Naive thymus-derived CD8-positive, alpha-beta T cell (primary cell): ENCODE results near the gene DNAJB12. TPM values are rescaled to one million over a fixed set of nuclear protein-coding genes. Genes with fewer than 3 reads are reported as not detected.
"Not testable (repeated sequence)": the region's sequence is repeated elsewhere in the genome, so short reads cannot be mapped to it uniquely, and the experiment has no call there.

Experiments used
- ATAC-seq, 2 donors: fragments of 150-1000 bp; cut with Tn5 transposase in 1 of 2; sonication (Bioruptor Pico), chemical (Tn5 transposase) in 1 of 2; 1 replicate in 1 of 2; 2 replicates in 1 of 2; pipeline ENCODE4 v1.10.0; 2021; ENCODE audit warnings: mild to moderate bottlenecking in 2 of 2, moderate library complexity in 2 of 2
- POLR2A ChIA-PET: fragments of 350-600 bp; sonication (Branson Sonifier 250); formaldehyde crosslinking; loops from one replicate; lab custom pipeline; 2021; ENCODE audit warnings: antibody characterized with exemption; lab: Charles Lee
- DNase-seq, 10 donors: peaks; one replicate each; pipeline versions ENCODE4 v3.0.0 to v3.0.0-alpha.2; 2020 to 2022
- H3K27ac Mint-ChIP-seq, 10 donors: one replicate each; pipeline ENCODE4 v1.8.0; 2020 to 2022; ENCODE audit warnings: mild to moderate bottlenecking in 10 of 10, mixed read lengths in 10 of 10, moderate library complexity in 4 of 10, inconsistent platforms in 1 of 10
- H3K27me3 Mint-ChIP-seq, 5 donors: one replicate each; pipeline ENCODE4 v1.8.0; 2021 to 2022; ENCODE audit warnings: mixed read lengths in 5 of 5
- H3K36me3 Mint-ChIP-seq, 3 donors: one replicate each; pipeline ENCODE4 v1.8.0; 2020 to 2022; ENCODE audit warnings: mixed read lengths in 3 of 3, mild to moderate bottlenecking in 2 of 3, inconsistent platforms in 1 of 3
- H3K4me1 Mint-ChIP-seq, 4 donors: one replicate each; pipeline ENCODE4 v1.8.0; 2021 to 2022; ENCODE audit warnings: mixed read lengths in 4 of 4
- H3K4me3 Mint-ChIP-seq, 10 donors: one replicate each; pipeline ENCODE4 v1.8.0; 2020 to 2022; ENCODE audit warnings: mild to moderate bottlenecking in 10 of 10, mixed read lengths in 10 of 10, moderate library complexity in 6 of 10, inconsistent platforms in 1 of 10
- H3K9me3 Mint-ChIP-seq, 9 donors: one replicate each; pipeline ENCODE4 v1.8.0; 2020 to 2022; ENCODE audit warnings: mixed read lengths in 9 of 9, mild to moderate bottlenecking in 3 of 9, inconsistent platforms in 1 of 9, moderate library complexity in 1 of 9
- polyA plus RNA-seq, 3 donors: library from polyadenylated mRNA; unstranded; fragments of 300-500 nt; fragmentation: Illumina TruSeq; gene quantifications; one replicate each; pipeline ENCODE4 v1.2.3, GENCODE V29; 2021
- total RNA-seq, 8 experiments: library from RNA in 2 of 8; stranded (reverse) in 2 of 8; gene quantifications; one replicate each; pipeline ENCODE4 v1.2.3 and lab custom pipeline; 2021 to 2026

Gene DNAJB12
- total and polyA plus RNA-seq, 5 experiments from 2014 or later: 13.1 to 27.9 (median 25.0) TPM

DNA sequence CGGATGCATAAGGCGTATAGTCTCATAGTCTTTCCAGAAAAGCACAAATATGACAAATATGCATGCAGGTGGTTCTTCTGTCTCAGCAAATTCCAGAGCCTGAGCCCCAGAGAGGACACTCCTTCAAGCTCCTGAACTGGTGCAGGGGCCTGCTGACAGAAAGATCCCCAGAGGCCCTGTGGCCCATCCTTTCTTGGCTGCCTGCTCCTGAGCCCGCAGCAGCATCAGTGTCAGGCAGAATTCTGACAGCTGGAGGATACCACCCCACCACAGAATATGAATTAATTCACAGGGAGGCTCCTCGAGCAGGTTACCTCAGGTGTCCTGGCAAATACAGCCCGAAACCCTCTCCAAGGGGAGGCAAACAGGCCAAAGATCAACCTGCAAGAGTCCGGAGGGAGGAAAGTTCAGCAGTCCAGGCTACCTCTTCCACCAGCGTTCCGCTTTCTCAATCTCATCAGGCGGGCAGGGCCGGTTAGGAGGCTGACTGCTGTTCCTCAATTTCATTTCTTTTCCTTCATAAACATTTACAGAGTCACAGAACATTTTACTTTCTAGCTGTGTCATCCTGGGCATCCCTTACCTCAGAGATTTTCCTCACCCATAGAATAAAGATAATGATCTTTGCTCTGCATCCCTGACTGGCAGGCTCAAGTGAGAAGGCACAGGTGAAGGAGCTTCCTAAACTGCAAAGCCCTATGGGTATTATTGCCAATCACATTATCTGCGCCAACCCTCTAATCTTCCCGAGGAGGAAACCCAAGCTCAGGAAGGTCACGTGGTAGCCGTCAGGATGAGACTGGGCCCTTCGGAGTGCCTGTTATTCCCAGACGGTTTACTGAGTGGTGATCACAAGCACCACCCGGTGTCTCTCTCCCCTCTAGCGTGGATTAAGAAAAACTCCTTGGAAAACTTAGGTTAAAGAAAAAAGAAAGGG, 1.4 kb downstream of the DNAJB12 start:
- POLR2A ChIA-PET: interaction anchor here (1.2 to 3.1 kb wide), 3 partner anchors 9 to 502 kb away, joined by 3 to 17 read pairs (median 4); partner anchors contain the start of gene PSAP
- DNase-seq (no peak), ATAC-seq (no peak)
- peak overlapping the region; percentile 60 to 99 (median 96) for H3K27ac Mint-ChIP-seq
- no peaks in the 10 kb centered on the region for H3K9me3 Mint-ChIP-seq
- peaks cover 0 to 3% (median 0%) of the 10 kb centered on the region in 5 donors for H3K27me3 Mint-ChIP-seq
- H3K36me3 Mint-ChIP-seq: peaks cover 0 to 40% (median 19%) of the 10 kb centered on the region in 3 donors
- peaks cover 40 to 61% (median 54%) of the 10 kb centered on the region in 4 donors for H3K4me1 Mint-ChIP-seq
- H3K4me3 Mint-ChIP-seq: peak overlapping the region; percentile 96 to 99 (median 98)

DNA sequence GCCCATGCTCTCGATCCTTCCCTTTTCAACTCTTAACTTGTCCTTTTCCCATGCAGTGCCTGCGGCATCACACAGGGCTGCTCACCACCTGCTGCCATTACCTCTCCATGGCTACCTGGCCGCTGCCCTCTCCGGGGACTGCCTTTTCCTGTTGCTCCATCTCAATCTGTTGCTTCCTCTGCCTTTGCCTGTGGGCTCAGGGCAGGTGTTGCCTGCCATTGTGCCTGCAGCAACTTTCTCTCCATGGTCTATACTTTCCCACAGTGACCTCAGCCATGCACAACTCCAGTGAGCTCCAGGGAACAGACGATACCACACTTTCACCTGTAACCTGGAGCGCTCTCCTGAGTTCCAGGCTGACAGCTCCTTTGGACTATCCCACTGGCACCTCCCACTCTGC, 3.2 kb downstream of the DNAJB12 start:
- DNase-seq: no peak
- POLR2A ChIA-PET: interaction anchor here (0.6 to 1.2 kb wide), 2 partner anchors 10 to 82 kb away, joined by 3 to 5 read pairs; no protein-coding TSS in a partner anchor
- Mint-ChIP-seq H3K4me3 (peak overlapping the region in 4 of 10 donors; percentile 21 to 52 (median 32)), H3K4me1 (peaks cover 40 to 63% (median 55%) of the 10 kb centered on the region in 4 donors), H3K9me3 (no peaks in the 10 kb centered on the region), H3K27ac (peak overlapping the region in 3 of 10 donors; percentile 38 to 89 (median 57)), H3K36me3 (peaks cover 0 to 40% (median 19%) of the 10 kb centered on the region in 3 donors), H3K27me3 (peaks cover 0 to 3% (median 0%) of the 10 kb centered on the region in 5 donors)
- no peak for ATAC-seq

DNA sequence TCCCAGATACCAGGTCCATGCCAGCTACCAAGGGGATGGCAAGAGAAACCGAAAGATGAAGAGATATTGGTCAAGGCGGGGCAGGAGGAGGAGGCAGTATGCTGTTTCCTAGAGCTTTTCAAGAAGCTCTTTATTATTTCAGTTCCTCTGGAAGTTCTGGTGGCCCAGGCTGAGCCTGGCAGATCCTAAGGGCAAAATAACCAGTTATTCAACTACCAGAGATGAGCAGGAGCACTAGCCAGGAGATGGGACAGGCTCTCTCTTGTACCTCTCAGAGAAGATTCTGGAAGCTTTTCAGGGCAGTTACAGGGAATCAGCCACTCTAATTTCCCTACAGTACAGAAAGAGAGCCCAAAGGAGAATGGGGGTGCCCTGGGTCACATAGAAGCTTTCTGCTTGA, 5.3 kb downstream of the DNAJB12 start:
- H3K27me3 Mint-ChIP-seq: peaks cover 0 to under 1% (median 0%) of the 10 kb centered on the region in 5 donors
- H3K27ac Mint-ChIP-seq: no peak overlapping the region
- POLR2A ChIA-PET: interaction anchor here (1.0 to 1.1 kb wide), 2 partner anchors 17 to 95 kb away, joined by 3 to 4 read pairs; no protein-coding TSS in a partner anchor
- peaks cover 30 to 64% (median 53%) of the 10 kb centered on the region in 4 donors for H3K4me1 Mint-ChIP-seq
- DNase-seq (no peak), ATAC-seq (no peak)
- H3K36me3 Mint-ChIP-seq: peaks cover 0 to 38% (median 19%) of the 10 kb centered on the region in 3 donors
- H3K9me3 Mint-ChIP-seq: no peaks in the 10 kb centered on the region
- H3K4me3 Mint-ChIP-seq: peak overlapping the region in 1 of 10 donors; percentile 48

DNA sequence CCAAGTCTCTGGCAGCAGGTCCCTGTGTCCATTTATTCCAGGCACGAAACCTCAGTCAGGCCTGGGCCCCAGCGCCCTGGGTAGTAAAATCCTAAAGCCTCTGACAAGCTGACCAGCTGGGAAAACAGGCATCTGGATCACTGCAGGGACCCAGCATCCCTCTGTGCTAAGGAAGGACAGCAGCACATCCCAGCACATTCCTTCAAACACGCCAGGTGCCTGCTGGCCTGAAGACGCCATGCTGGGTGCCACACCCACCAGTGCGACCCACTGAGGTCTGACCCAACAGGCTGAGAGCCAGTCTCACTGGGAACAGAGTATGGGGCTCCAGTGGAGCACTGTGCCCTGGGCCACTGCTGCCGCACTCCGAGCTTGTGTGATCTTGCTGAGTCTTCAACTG, 6.4 kb downstream of the DNAJB12 start:
- Mint-ChIP-seq H3K27me3 (no peaks in the 10 kb centered on the region), H3K9me3 (no peaks in the 10 kb centered on the region), H3K4me1 (peaks cover 29 to 60% (median 49%) of the 10 kb centered on the region in 4 donors), H3K27ac (peak overlapping the region in 1 of 10 donors; percentile 6), H3K4me3 (peak overlapping the region in 1 of 10 donors; percentile 20), H3K36me3 (peaks cover 0 to 46% (median 19%) of the 10 kb centered on the region in 3 donors)
- POLR2A ChIA-PET: interaction anchor here (1.1 kb wide), 1 partner anchor 16 kb away, joined by 4 read pairs; no protein-coding TSS in a partner anchor
- DNase-seq (no peak), ATAC-seq (no peak)

DNA sequence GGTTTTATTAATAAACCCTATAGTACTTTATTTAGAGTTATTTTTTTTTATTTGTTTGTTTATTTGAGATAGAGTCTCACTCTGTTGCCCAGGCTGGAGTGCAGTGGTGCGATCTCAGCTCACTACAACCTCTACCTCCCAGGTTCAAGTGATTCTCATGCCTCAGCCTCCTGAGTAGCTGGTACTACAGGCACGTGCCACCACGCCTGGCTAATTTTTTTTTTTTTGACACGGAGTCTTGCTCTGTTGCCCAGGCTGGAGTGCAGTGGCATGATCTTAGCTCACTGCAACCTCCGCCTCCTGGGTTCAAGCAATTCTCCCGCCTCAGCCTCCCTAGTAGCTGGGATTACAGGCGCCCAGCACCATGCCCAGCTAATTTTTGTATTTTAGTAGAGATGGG, 8.6 kb downstream of the DNAJB12 start:
- not testable (repeated sequence) for H3K27me3 Mint-ChIP-seq, H3K27ac Mint-ChIP-seq, H3K4me3 Mint-ChIP-seq, H3K9me3 Mint-ChIP-seq, ATAC-seq
- Mint-ChIP-seq H3K4me1 (peaks cover 13 to 41% (median 29%) of the 10 kb centered on the region in 4 donors), H3K36me3 (peaks cover 0 to 47% (median 13%) of the 10 kb centered on the region in 3 donors)
- peak in 1 of 10 donors; percentile 44 for DNase-seq
- POLR2A ChIA-PET: interaction anchor here (0.6 to 5.3 kb wide), 4 partner anchors 8 to 297 kb away, joined by 3 to 17 read pairs (median 4); partner anchors contain the start of gene DNAJB12

DNA sequence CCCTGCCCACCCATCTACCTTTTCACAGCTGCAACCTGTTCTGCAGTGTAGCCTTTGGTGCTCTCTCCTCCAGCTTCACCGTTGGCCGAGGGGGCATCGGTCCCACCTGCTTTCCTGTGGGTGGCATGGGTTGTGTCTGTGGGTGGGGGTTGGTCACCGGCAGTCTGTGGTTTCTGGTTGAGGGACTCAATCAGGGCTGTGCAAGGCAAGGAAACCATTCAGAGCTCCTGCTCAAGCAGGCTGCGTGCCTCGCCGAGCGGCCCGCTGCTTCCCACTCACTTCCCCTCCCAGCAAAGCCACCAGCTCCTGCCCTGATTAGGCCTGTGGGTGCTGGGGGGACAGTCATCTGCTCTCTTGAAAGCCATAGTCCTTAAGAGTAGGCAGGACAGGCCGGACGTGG, 9.8 kb downstream of the DNAJB12 start:
- POLR2A ChIA-PET: interaction anchor here (0.5 to 5.3 kb wide), 2 partner anchors 9 to 751 kb away, joined by 4 to 17 read pairs; partner anchors contain the start of gene DNAJB12
- Mint-ChIP-seq H3K4me3 (no peak overlapping the region), H3K36me3 (peaks cover 0 to 49% (median 14%) of the 10 kb centered on the region in 3 donors), H3K27me3 (no peaks in the 10 kb centered on the region), H3K27ac (peak overlapping the region in 6 of 10 donors; percentile 25 to 75 (median 58)), H3K4me1 (peaks cover 13 to 40% (median 31%) of the 10 kb centered on the region in 4 donors), H3K9me3 (no peaks in the 10 kb centered on the region)
- peak in 1 of 2 donors; percentile 32 for ATAC-seq
- DNase-seq: peak in 1 of 10 donors; percentile 50

DNA sequence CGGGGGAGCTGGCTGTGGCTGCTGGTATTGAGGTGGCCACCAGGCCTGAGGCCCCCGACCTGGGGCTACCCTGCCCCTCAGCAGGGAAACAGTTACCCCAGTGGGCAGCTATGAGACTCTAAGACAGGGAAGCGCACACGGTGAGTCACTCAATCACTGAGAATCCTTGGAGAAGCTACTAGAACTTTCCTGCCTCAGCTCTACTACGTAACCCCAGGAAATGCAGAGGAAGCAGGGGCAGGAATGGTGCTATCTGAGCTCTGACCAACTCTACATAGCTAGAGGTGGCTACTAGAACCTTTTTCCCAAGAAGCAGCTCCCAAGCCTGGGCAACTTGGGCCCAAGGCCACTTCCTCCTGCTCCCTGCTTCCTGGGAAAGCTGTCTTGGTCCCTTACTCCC, 11.8 kb downstream of the DNAJB12 start:
- H3K27ac Mint-ChIP-seq: peak overlapping the region in 5 of 10 donors; percentile 11 to 63 (median 34)
- no peaks in the 10 kb centered on the region for H3K9me3 Mint-ChIP-seq
- no peak for ATAC-seq
- H3K4me3 Mint-ChIP-seq: no peak overlapping the region
- peaks cover 2 to 28% (median 21%) of the 10 kb centered on the region in 4 donors for H3K4me1 Mint-ChIP-seq
- POLR2A ChIA-PET: interaction anchor here (1.0 to 5.3 kb wide), 5 partner anchors 11 to 280 kb away, joined by 3 to 17 read pairs (median 4); partner anchors contain the start of genes DDIT4 and DNAJB12
- no peak for DNase-seq
- peaks cover 0 to 43% (median 6%) of the 10 kb centered on the region in 3 donors for H3K36me3 Mint-ChIP-seq
- no peaks in the 10 kb centered on the region for H3K27me3 Mint-ChIP-seq

DNA sequence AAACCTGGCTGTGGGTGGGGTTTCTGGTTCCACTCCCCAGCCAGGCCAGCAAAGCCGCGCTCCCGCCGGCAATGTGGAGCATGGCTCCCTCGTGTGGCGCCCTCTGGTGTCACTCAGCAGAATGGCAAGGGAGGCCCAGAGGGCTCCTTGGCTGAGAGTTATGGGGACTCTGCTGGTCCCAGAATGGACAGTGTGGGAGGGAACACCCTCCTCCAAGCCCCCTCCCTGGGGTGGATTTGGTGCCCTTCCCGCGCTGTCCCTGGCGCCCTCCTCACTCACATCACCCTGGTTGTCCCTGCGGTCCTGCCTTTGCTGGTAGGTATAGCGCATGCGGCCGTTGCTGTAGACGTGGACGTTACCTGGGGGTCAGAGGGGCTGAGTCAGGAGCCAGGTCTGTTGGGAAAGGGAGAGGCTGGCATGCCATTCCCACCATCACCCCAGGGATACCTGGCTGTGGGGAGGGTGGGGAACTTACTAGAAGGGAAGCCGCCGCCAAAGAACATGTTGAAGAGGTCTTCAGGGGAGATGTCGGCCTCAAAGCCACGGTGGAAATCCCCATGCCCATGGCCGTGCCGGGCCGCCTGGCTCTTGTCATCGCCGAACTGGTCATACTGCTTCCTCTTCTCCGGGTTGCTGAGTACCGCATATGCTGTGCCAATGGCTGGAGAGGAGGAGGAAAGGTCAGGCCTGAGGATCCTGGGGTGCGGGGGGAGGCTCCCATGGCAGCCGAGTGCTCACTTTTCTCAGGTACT, 14.0 kb downstream of the DNAJB12 start:
- Mint-ChIP-seq H3K9me3 (no peaks in the 10 kb centered on the region), H3K36me3 (peaks cover 0 to 50% (median 10%) of the 10 kb centered on the region in 3 donors), H3K27me3 (no peaks in the 10 kb centered on the region), H3K4me1 (peaks cover 9 to 45% (median 39%) of the 10 kb centered on the region in 4 donors), H3K4me3 (no peak overlapping the region), H3K27ac (peak overlapping the region in 6 of 10 donors; percentile 39 to 83 (median 52))
- DNase-seq (peak; percentile 56 to 87 (median 76)), ATAC-seq (peak; percentile 52 to 60)
- POLR2A ChIA-PET: interaction anchor here (0.6 to 2.0 kb wide), 3 partner anchors 68 to 270 kb away, joined by 3 to 5 read pairs (median 3); partner anchors contain the start of gene DDIT4

DNA sequence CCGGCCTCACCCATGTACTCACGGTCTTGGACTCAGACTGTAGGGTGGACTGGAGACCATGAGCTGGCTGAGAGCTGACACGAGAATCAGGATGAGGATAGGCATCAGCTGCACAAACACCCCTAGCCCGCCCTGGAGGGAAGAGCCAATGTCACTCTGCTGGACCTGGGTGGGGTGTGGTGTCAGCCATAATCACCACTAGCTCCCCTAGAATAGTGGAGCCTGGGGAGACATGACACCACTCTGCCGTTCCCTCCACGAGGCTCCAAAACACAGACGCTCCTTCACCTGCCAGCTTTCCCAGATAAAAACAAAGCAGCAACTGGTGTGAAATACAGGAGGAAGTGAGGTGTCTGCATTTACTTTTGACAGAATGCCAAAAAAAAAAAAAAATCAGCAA, 16.5 kb downstream of the DNAJB12 start:
- Mint-ChIP-seq H3K27ac (peak overlapping the region in 4 of 10 donors; percentile 8 to 74 (median 42)), H3K4me3 (no peak overlapping the region), H3K36me3 (peaks cover 0 to 40% (median 10%) of the 10 kb centered on the region in 3 donors), H3K4me1 (peaks cover 22 to 54% (median 51%) of the 10 kb centered on the region in 4 donors), H3K27me3 (no peaks in the 10 kb centered on the region), H3K9me3 (no peaks in the 10 kb centered on the region)
- DNase-seq: no peak
- no peak for ATAC-seq
- POLR2A ChIA-PET: interaction anchor here (0.7 to 2.0 kb wide), 4 partner anchors 64 to 265 kb away, joined by 3 to 19 read pairs (median 4); partner anchors contain the start of gene DDIT4

DNA sequence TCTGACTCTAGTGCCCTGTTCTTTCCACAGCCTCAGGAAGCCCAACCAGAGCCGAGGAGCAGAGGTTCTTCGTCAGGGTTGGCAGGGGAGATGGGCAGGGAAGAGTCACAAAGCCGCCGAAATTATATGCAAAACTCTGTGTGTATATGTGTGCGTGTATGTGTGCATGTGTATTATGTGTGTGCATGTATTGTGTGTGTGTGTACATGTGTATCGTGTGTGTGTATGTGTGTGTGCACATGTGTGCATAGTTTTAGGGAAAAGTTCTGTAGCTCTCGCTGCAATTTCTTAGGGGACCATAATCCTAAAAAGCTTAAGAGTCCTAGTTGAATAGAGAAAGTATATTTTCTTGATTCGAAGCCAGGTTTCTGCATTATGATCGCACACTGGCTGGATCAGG, 17.0 kb downstream of the DNAJB12 start:
- H3K4me3 Mint-ChIP-seq: no peak overlapping the region
- H3K27me3 Mint-ChIP-seq: no peaks in the 10 kb centered on the region
- POLR2A ChIA-PET: interaction anchor here (0.6 to 2.0 kb wide), 14 partner anchors 11 to 498 kb away, joined by 3 to 19 read pairs (median 4); partner anchors contain the start of genes ANAPC16 and DDIT4
- peaks cover 22 to 58% (median 55%) of the 10 kb centered on the region in 4 donors for H3K4me1 Mint-ChIP-seq
- ATAC-seq: no peak
- no peaks in the 10 kb centered on the region for H3K9me3 Mint-ChIP-seq
- no peak for DNase-seq
- peak overlapping the region in 7 of 10 donors; percentile 2 to 85 (median 40) for H3K27ac Mint-ChIP-seq
- peaks cover 0 to 38% (median 10%) of the 10 kb centered on the region in 3 donors for H3K36me3 Mint-ChIP-seq

DNA sequence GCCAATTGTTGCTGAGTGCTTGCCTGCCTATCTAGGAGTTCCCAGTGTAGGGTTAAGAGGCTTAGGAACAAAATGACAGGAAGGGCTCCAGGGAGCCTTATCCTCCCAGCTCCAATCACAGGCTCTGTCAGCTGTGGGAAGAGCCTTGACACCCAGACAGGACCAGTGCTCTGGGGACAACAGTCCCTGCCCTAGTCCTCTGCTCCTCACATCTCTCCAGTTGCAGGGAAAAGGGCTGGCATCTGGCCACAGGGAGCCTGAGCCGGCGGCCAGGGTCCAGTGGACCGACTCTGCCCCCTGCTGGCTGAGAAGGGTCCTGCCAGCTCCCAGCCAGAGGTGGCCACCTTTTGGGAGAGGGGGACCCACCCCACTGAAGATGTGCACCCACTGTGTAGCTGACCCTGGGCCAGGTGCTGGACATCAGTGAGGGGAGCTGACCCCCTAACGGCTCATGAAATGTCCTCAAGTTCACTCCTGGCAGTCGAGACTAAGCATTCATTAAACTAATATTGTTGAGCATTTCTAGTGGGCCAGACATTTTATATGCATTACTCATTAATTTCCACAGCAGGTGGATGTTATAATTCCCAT, 17.6 kb downstream of the DNAJB12 start:
- Mint-ChIP-seq H3K36me3 (peaks cover 0 to 32% (median 10%) of the 10 kb centered on the region in 3 donors), H3K9me3 (no peaks in the 10 kb centered on the region), H3K4me1 (peaks cover 22 to 64% (median 60%) of the 10 kb centered on the region in 4 donors), H3K27ac (peak overlapping the region in 9 of 10 donors; percentile 2 to 99 (median 98)), H3K4me3 (peak overlapping the region in 3 of 10 donors; percentile 9 to 78 (median 22)), H3K27me3 (no peaks in the 10 kb centered on the region)
- DNase-seq: peak; percentile 39 to 79 (median 62)
- POLR2A ChIA-PET: interaction anchor here (0.6 to 2.1 kb wide), 15 partner anchors 10 to 497 kb away, joined by 3 to 19 read pairs (median 4); partner anchors contain the start of genes ANAPC16 and DDIT4
- peak in 1 of 2 donors; percentile 11 for ATAC-seq
